K562 (cell line): Measurements from ENCODE around the gene PSG3.
"Not testable (repeated sequence)": the region's sequence is repeated elsewhere in the genome, so short reads cannot be mapped to it uniquely, and the experiment has no call there.

Experiments
- CBX5 ChIP-seq: IDR thresholded peaks from 2 replicates; pipeline ENCODE4 v1.6.1; 2014; ENCODE audit warnings: low read depth, borderline replicate concordance
- EP300 ChIP-seq: IDR thresholded peaks from 2 replicates; pipeline ENCODE4 v1.6.1; 2012; ENCODE audit warnings: low read length, improper control_type of control experiment
- EZH2 ChIP-seq: IDR thresholded peaks from 2 replicates; pipeline ENCODE4 v1.6.1; 2012; ENCODE audit warnings: low read depth, mild to moderate bottlenecking, inconsistent platforms, low read length, borderline replicate concordance
- FOXA1 ChIP-seq: fragments of 450-650 bp; IDR thresholded peaks from 2 replicates; pipeline ENCODE4 v1.6.1; 2016; ENCODE audit warnings: mild to moderate bottlenecking, borderline replicate concordance
- RBBP5 ChIP-seq: fragments of 200-600 bp; sonication (generic); IDR thresholded peaks from 2 replicates; pipeline ENCODE4 v1.6.1; 2012; ENCODE audit warnings: borderline replicate concordance, mild to moderate bottlenecking, low read length, control low read depth, inconsistent platforms; ENCODE audit not compliant: insufficient read depth, poor library complexity, severe bottlenecking
- SMAD3 ChIP-seq: fragments of 450-650 bp; formaldehyde crosslinking; conservative IDR thresholded peaks from 2 replicates; pipeline ENCODE4 v1.4.0; 2020; ENCODE audit warnings: mild to moderate bottlenecking
- SMARCA4 ChIP-seq: fragments of 450-650 bp; IDR thresholded peaks from 2 replicates; pipeline ENCODE4 v1.6.1; 2016
- SP1 ChIP-seq: sonication (generic); formaldehyde crosslinking; IDR thresholded peaks from 2 replicates; pipeline ENCODE4 v1.8.1; 2022; ENCODE audit warnings: mild to moderate bottlenecking, missing genetic modification reagents
- TAF1 ChIP-seq: IDR thresholded peaks from 2 replicates; pipeline ENCODE4 v1.6.1; 2011; ENCODE audit warnings: mild to moderate bottlenecking, low read length, moderate library complexity; ENCODE audit not compliant: insufficient read depth, control insufficient read depth, severe bottlenecking; ENCODE audit errors: extremely low read depth
- ZNF75A ChIP-seq: fragments of 450-650 bp; formaldehyde crosslinking; IDR thresholded peaks from 2 replicates; pipeline ENCODE4 v1.4.0; 2020; ENCODE audit warnings: mild to moderate bottlenecking
- ZZZ3 ChIP-seq: fragments of 450-650 bp; IDR thresholded peaks from 2 replicates; pipeline ENCODE4 v1.6.1; 2016; ENCODE audit warnings: antibody characterized with exemption, mild to moderate bottlenecking, moderate library complexity

DNA sequence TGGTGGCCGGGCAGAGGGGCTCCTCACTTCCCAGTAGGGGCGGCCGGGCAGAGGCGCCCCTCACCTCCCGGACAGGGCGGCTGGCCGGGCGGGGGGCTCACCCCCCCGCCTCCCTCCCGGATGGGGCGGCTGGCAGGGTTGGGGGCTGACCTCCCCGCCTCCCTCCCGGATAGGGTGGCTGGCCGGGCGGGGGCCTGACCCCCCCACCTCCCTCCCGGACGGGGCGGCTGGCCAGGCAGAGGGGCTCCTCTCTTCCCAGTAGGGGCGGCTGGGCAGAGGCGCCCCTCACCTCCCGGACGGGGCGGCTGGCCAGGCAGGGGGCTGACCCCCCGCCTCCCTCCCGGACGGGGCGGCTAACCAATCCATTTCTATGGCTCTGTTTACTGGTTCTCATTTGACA lies 64.0 kb downstream of the PSG3 start:
- not testable (repeated sequence) for TF ChIP-seq CBX5; SP1 (CRISPR knock-in tag); SMARCA4; ZNF75A (CRISPR knock-in tag); RBBP5; EP300; FOXA1; ZZZ3; TAF1; SMAD3 (CRISPR knock-in tag); EZH2
